NB4 (cell line): Measurements from ENCODE around the gene CEBPB.

Experiments
- DNase-seq: peaks from one replicate; pipeline ENCODE4 v3.0.0; 2010; ENCODE audit warnings: low read depth
- H3K4me3 ChIP-seq: one replicate; pipeline ENCODE4 v1.5.1; 2011; ENCODE audit warnings: mild to moderate bottlenecking, low read depth, low read length, moderate library complexity
- MYC ChIP-seq: IDR thresholded peaks from 2 replicates; pipeline ENCODE4 v1.6.1; 2011; ENCODE audit warnings: low read depth, low read length
- POLR2A ChIP-seq: IDR thresholded peaks from 2 replicates; pipeline ENCODE4 v1.6.1; 2011; ENCODE audit warnings: mild to moderate bottlenecking; ENCODE audit not compliant: insufficient read length; ENCODE audit errors: extremely low read depth
- TF ChIP-seq, protein P1 (sequence below): IDR thresholded peaks from 2 replicates; pipeline ENCODE4 v1.6.1; 2011; ENCODE audit warnings: low read depth, low read length
- TF ChIP-seq, protein P2 (sequence below): IDR thresholded peaks from one replicate; pipeline ENCODE4 v1.5.1; 2012; ENCODE audit warnings: low read depth, low read length

Gene CEBPB

DNA sequence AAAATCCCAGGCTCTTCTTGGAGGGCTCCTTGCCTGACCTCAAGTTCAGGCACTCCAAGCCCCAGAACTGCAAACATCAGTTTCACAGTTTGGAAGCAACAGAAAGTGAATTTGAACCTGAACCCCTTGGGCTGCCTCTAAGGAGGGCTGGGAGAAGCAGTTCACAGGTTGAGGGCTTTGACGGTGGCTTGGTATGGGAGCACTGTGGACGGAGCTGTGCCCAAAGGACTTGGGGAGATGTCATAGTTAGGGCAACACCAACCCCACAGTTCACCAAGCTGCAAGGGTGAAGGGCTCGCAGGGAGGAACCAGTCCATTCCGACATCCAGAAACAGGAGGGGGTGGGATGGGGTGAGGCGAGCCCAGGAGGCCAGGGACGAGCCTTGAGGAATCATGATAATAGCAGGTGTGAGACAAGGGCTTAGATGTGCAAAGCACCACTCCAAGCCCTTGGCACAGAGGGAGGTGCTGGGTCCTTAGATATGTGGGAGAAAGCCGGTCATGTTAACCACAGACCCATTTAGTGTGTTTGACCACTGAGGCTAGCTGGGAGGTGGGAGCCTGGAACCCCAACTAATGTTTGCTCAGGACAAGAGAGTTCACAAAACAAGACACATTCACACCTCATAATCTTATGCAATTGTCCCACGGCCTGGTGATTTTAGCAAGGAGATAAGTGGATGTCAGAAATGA, 4.3 kb downstream of the CEBPB start:
- TF ChIP-seq, protein P1, sequence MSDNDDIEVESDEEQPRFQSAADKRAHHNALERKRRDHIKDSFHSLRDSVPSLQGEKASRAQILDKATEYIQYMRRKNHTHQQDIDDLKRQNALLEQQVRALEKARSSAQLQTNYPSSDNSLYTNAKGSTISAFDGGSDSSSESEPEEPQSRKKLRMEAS: no peak
- TF ChIP-seq MYC (no peak), POLR2A (no peak)
- TF ChIP-seq, protein P2, sequence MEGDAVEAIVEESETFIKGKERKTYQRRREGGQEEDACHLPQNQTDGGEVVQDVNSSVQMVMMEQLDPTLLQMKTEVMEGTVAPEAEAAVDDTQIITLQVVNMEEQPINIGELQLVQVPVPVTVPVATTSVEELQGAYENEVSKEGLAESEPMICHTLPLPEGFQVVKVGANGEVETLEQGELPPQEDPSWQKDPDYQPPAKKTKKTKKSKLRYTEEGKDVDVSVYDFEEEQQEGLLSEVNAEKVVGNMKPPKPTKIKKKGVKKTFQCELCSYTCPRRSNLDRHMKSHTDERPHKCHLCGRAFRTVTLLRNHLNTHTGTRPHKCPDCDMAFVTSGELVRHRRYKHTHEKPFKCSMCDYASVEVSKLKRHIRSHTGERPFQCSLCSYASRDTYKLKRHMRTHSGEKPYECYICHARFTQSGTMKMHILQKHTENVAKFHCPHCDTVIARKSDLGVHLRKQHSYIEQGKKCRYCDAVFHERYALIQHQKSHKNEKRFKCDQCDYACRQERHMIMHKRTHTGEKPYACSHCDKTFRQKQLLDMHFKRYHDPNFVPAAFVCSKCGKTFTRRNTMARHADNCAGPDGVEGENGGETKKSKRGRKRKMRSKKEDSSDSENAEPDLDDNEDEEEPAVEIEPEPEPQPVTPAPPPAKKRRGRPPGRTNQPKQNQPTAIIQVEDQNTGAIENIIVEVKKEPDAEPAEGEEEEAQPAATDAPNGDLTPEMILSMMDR: no peak
- DNase-seq: no peak
- H3K4me3 ChIP-seq: no peak overlapping the region

DNA sequence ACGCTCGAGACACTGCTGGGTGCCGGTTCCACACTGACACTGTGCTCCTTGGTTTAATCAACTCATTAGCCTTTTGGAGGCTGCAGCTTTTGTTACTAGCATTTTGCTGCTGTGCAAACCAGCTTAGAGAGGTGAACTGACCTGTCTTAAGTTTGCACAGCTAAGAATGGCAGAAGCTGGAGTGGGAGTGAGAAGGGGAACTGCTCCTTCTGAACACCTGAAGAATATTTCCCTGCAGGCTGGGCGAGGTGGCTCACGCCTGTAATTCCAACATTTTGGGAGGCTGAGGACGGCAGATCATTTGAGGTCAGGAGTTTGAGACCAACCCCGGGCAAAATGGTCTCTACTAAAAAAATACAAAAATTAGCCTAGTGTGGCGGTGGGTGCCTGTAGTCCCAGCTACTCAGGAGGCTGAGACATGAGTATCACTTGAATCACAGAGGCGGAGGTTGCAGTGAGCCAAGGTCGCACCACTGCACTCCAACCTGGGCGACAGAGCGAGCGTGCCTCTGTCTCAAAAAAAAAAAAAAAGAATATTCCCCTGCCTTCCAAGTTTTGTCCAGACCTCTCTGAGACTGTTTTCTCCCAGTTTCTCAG, 5.0 kb downstream of the CEBPB start:
- TF ChIP-seq, protein P1: no peak
- no peak for TF ChIP-seq POLR2A
- TF ChIP-seq, protein P2: no peak
- TF ChIP-seq MYC: no peak
- no peak overlapping the region for H3K4me3 ChIP-seq
- no peak for DNase-seq

DNA sequence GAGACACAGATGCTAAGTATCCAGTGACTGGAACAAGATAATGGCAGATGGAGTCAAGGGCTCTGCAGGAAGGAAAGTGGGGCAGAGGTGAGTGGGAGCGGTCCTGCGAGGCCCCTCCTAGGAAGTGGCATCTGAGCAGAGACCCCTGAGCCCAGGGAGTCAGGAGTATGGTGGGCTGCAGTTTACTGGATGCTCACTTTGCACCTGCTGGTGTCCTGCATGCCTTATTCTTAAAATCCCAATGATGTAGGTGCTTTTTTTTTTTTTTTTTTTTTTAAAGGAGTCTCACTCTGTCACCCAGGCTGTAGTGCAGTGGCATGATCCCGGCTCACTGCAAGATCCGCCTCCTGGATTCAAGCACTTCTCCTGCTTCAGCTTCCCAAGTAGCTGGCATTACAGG, 5.6 kb downstream of the CEBPB start:
- TF ChIP-seq, protein P1: no peak
- no peak overlapping the region for H3K4me3 ChIP-seq
- DNase-seq: no peak

DNA sequence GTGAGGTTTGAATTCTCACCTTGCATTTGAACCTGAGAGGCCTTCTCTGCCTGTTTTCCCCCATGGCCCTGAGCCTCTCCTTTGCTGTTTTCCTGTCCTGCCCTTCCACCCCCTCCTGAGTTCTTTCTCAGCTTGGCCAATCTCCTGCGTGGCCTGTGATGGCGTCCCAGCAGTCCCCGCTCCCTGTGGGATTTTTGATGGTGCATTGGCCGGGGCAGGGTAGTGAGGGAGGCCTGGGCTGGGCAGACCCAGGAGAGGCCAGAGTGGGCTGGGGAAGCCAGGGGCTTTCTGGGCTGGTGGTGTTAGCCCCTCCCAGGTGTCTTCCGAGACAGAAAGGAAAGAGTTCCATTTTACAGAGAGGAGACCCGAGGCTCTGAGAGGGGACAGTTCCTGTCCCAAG, 6.3 kb downstream of the CEBPB start:
- no peak for TF ChIP-seq MYC
- no peak overlapping the region for H3K4me3 ChIP-seq
- no peak for DNase-seq

DNA sequence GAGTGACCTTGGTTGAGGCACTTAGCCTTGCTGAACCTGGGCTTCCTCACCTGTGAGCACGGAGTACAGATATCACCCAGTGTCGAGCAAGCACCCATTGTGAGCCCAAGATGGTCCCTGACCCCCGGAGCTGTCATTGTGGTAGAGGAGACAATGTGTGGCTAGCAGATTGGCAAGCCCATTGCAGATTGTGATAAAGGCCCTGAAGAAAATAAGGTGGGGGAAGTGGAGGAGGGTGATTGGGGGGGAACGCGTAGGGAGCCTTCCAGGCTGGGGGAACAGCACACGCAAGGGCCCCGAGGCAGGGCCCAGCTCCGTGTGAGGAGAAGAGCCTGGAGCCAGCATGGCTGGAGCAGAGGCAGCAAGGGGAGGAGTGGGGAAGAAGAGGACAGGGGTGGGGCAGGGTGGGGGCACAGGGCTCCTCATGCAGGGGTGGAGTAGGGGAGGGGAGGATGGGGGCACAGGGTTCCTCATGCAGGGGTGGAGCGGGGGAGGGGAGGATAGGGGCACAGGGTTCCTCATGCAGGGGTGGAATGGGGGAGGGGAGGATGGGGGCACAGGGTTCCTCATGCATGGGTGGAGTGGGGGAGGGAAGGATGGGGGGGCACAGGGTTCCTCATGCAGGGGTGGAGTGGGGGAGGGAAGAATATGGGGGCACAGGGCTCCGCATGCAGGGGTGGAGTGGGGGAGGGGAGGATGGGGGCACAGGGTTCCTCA, 7.0 kb downstream of the CEBPB start:
- no peak for DNase-seq
- TF ChIP-seq, protein P2: no peak
- TF ChIP-seq, protein P1: no peak
- TF ChIP-seq MYC: no peak
- no peak for TF ChIP-seq POLR2A
- H3K4me3 ChIP-seq: no peak overlapping the region

DNA sequence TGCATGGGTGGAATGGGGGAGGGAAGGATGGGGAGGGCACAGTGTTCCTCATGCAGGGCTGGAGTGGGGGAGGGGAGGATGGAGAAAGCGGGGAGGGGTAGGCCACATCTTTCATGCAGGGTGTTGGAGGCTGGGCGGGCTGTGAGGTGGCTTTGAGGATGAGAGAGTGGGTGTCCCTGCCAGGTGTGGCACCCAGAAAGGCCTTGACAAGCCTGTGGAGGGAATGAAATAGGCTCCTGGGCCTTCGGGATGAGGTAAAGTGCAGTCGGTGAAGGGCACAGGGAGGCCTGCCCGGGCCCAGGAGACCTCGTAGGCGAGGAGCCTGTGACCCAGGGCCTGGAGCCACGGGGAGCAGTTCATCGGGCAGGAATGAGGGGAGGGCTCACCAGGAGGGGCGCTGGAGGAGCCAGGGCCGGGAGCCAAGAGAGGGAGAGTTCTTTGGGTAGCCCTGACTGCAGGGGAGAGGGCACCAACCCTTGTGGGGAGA, 7.6 kb downstream of the CEBPB start:
- TF ChIP-seq, protein P2: no peak
- TF ChIP-seq MYC: no peak
- TF ChIP-seq POLR2A: no peak
- TF ChIP-seq, protein P1: no peak
- H3K4me3 ChIP-seq: no peak overlapping the region
- DNase-seq: no peak
